ENCODE measurements around the gene STRIP2. TPM values are rescaled to one million over a fixed set of nuclear protein-coding genes. Genes with fewer than 3 reads are reported as not detected.

Gene STRIP2
- total and polyA plus RNA-seq, 9 of the 15 experiments (the other 6 are each of a cell fraction or from before 2014, with no cell fraction given), result 10.1 to 81.8 (median 42.3) TPM

- 0 out of 2 replicates have a peak, but pooled peaks have one; percentile 30 for TF ChIP-seq HOMEZ (CRISPR knock-in tag; IDR thresholded peaks at IDR 0.05)
- peak; percentile 50; the same call in 1 of the 2 replicates for TF ChIP-seq HMBOX1 (IDR thresholded peaks at IDR 0.05)
- 0 out of 4 replicates have a peak, but pooled peaks of 1 of the 2 experiments have one; percentile 21 for TF ChIP-seq RCOR1 (IDR thresholded peaks at IDR 0.05; ENCODE audit: borderline replicate concordance in 1 of 2, low read depth in 2 of 2, low read length in 2 of 2)
- TF ChIP-seq SMARCA5 (IDR thresholded peaks at IDR 0.05), result peak; percentile 52; the same call in 1 of the 2 replicates
- 0 out of 4 replicates have a peak, but pooled peaks of 1 of the 2 experiments have one; percentile 13 for TF ChIP-seq RAD21 (CRISPR knock-in tag; conservative IDR thresholded peaks at IDR 0.05 in 1 of 2, IDR thresholded peaks at IDR 0.05 in 1 of 2)
- no peak for TF ChIP-seq ZKSCAN1 (IDR thresholded peaks at IDR 0.05; ENCODE audit: low read depth, low read length)
- no peak for TF ChIP-seq HOXB6 (CRISPR knock-in tag; IDR thresholded peaks at IDR 0.05; ENCODE audit: borderline replicate concordance)
- peak; percentile 82 for TF ChIP-seq BRD9 (IDR thresholded peaks at IDR 0.05; ENCODE audit: low read depth, partially characterized antibody)
- peak; percentile 66 to 71; a peak in 3 of 4 replicates for TF ChIP-seq KDM1A (IDR thresholded peaks at IDR 0.05)
- TF ChIP-seq ZNF24 (IDR thresholded peaks at IDR 0.05), result no peak
- TF ChIP-seq HNRNPUL1 (IDR thresholded peaks at IDR 0.05; ENCODE audit: low read length), result no peak
- 0 out of 2 replicates have a peak, but pooled peaks have one; percentile 22 for TF ChIP-seq GMEB1 (CRISPR knock-in tag; IDR thresholded peaks at IDR 0.05)
- peak; percentile 81 for TF ChIP-seq RBM25 (IDR thresholded peaks at IDR 0.05; ENCODE audit: low read depth, low read length, severe bottlenecking)
- peak; percentile 40; the same call in 1 of the 2 replicates for TF ChIP-seq ARID3A (IDR thresholded peaks at IDR 0.05; ENCODE audit: borderline replicate concordance, low read depth, low read length)
- peak; percentile 2 for TF ChIP-seq NEUROD1 (IDR thresholded peaks at IDR 0.05; ENCODE audit: borderline replicate concordance, low read depth, low read length, partially characterized antibody)
- peak; percentile 3; the same call in 1 of the 2 replicates for TF ChIP-seq TCF3 (CRISPR knock-in tag; IDR thresholded peaks at IDR 0.05)
- TF ChIP-seq DPF2 (IDR thresholded peaks at IDR 0.05), result 0 out of 2 replicates have a peak, but pooled peaks have one; percentile 11
- TF ChIP-seq ATF4 (CRISPR knock-in tag; IDR thresholded peaks at IDR 0.05), result peak; percentile 4; the same call in 1 of the 2 replicates
- no peak for TF ChIP-seq HLTF (IDR thresholded peaks at IDR 0.05)
- TF ChIP-seq CBFA2T2 (conservative IDR thresholded peaks at IDR 0.05), result peak; percentile 1; the same call in 1 of the 2 replicates
- TF ChIP-seq ZBTB26 (CRISPR knock-in tag; IDR thresholded peaks at IDR 0.05), result 0 out of 2 replicates have a peak, but pooled peaks have one; percentile 24
These were observed 1.2 kb downstream of the STRIP2 start (continued) for GRCh38 chr7:129435414-129435829.

Measured in K562 (cell line).